ENCODE results near the gene OTOP2. TPM values are rescaled to one million over a fixed set of nuclear protein-coding genes. Genes with fewer than 3 reads are reported as not detected.

OTOP2 gene
- total and polyA plus RNA-seq, 9 donors, result not detected

DNA sequence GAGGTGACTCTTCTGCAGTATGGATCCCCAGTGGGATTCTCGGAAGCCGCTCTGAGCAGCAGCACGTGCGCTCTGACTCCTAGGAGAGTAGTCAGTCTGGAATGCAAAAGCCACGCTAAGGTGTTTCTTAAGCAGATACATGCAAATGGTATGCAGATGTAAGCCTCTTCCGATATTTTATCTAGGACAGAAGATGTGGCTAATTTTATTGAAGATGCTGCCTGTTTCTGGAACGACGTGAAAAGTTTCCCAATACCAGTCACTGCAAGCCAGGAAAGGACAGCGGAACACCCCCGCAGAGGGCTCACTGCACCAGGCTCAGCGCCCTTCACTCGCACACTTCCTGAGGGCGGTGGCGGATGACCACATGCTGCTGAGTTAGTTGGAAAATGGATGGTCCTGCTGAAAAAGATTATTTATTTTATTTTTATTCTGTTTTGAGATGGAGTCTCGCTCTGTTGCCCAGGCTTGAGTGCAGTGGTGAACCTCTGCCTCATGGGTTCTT, 40.8 kb upstream of the OTOP2 start:
- H3K36me3 ChIP-seq (ENCODE audit: control insufficient read depth, insufficient read depth, low read length), result no peaks in the 10 kb centered on the region

GRCh38 chr17:74888469-74888868, 35.6 kb upstream of the OTOP2 start:
- 47% methylated on average over 3 of the region's 13 CpGs for WGBS (ENCODE audit: insufficient coverage)
- Histone ChIP-seq H3K27me3 (ENCODE audit: control insufficient read depth, insufficient read depth, low read length) (peaks cover 43% of the 10 kb centered on the region), H3K4me3 (ENCODE audit: low read length) (no peak overlapping the region)

More for the DNA sequence above, 40.8 kb upstream of the OTOP2 start:
- H3K9me3 ChIP-seq (replicated peaks; ENCODE audit: control insufficient read depth, low read depth, low read length), result no peaks in the 10 kb centered on the region
- H3K4me3 ChIP-seq (ENCODE audit: low read length), result no peak overlapping the region
- DNase-seq, result peak; percentile 42
- H3K4me1 ChIP-seq (ENCODE audit: control insufficient read depth, insufficient read depth, low read length), result no peaks in the 10 kb centered on the region
- peaks cover 21% of the 10 kb centered on the region for H3K27me3 ChIP-seq (ENCODE audit: control insufficient read depth, insufficient read depth, low read length)
- H3K27ac ChIP-seq (ENCODE audit: low read length), result no peak overlapping the region
- 57% methylated on average over 9 of the region's 15 CpGs for WGBS (ENCODE audit: insufficient coverage)

GRCh38 chr17:74890554-74890953, 33.5 kb upstream of the OTOP2 start:
- no peaks in the 10 kb centered on the region for H3K36me3 ChIP-seq (ENCODE audit: control insufficient read depth, insufficient read depth, low read length)
- no peak overlapping the region for H3K4me3 ChIP-seq (ENCODE audit: low read length)
- no peaks in the 10 kb centered on the region for H3K4me1 ChIP-seq (ENCODE audit: control insufficient read depth, insufficient read depth, low read length)
- WGBS (ENCODE audit: insufficient coverage), result 80% methylated on average over 6 of the region's 7 CpGs
- H3K27ac ChIP-seq (ENCODE audit: low read length), result no peak overlapping the region
- H3K27me3 ChIP-seq (ENCODE audit: control insufficient read depth, insufficient read depth, low read length), result peaks cover 64% of the 10 kb centered on the region
- no peaks in the 10 kb centered on the region for H3K9me3 ChIP-seq (replicated peaks; ENCODE audit: control insufficient read depth, low read depth, low read length)
- DNase-seq, result no peak

More at GRCh38 chr17:74888469-74888868, 35.6 kb upstream of the OTOP2 start:
- H3K9me3 ChIP-seq (replicated peaks; ENCODE audit: control insufficient read depth, low read depth, low read length), result no peaks in the 10 kb centered on the region
- no peak overlapping the region for H3K27ac ChIP-seq (ENCODE audit: low read length)
- H3K36me3 ChIP-seq (ENCODE audit: control insufficient read depth, insufficient read depth, low read length), result no peaks in the 10 kb centered on the region
- H3K4me1 ChIP-seq (ENCODE audit: control insufficient read depth, insufficient read depth, low read length), result no peaks in the 10 kb centered on the region
- DNase-seq, result no peak

- H3K27ac ChIP-seq (ENCODE audit: low read length), result no peak overlapping the region
- H3K36me3 ChIP-seq (ENCODE audit: control insufficient read depth, insufficient read depth, low read length), result no peaks in the 10 kb centered on the region
- H3K27me3 ChIP-seq (ENCODE audit: control insufficient read depth, insufficient read depth, low read length), result peaks cover 75% of the 10 kb centered on the region
- H3K9me3 ChIP-seq (replicated peaks; ENCODE audit: control insufficient read depth, low read depth, low read length), result no peaks in the 10 kb centered on the region
- WGBS (ENCODE audit: insufficient coverage), result 59% methylated on average over 15 of the region's 20 CpGs
- DNase-seq, result no peak
- no peak overlapping the region for H3K4me3 ChIP-seq (ENCODE audit: low read length)
- H3K4me1 ChIP-seq (ENCODE audit: control insufficient read depth, insufficient read depth, low read length), result no peaks in the 10 kb centered on the region
Measured at GRCh38 chr17:74892013-74892841, 31.8 kb upstream of the OTOP2 start.

GRCh38 chr17:74892974-74893911, 30.8 kb upstream of the OTOP2 start, which contains the start of gene FADS6:
Gene FADS6 (minus strand): TSS chr17:74893633. CDS start chr17:74893595, 38 bp downstream.
- H3K9me3 ChIP-seq (replicated peaks; ENCODE audit: control insufficient read depth, low read depth, low read length), result no peaks in the 10 kb centered on the region
- DNase-seq, result no peak
- 2% methylated on average over 84 of the region's 86 CpGs for WGBS (ENCODE audit: insufficient coverage)
- no peaks in the 10 kb centered on the region for H3K36me3 ChIP-seq (ENCODE audit: control insufficient read depth, insufficient read depth, low read length)
- H3K27ac ChIP-seq (ENCODE audit: low read length), result no peak within 1 kb of the TSS
- no peak within 1 kb of the TSS for H3K4me3 ChIP-seq (ENCODE audit: low read length)
- H3K27me3 ChIP-seq (ENCODE audit: control insufficient read depth, insufficient read depth, low read length), result peaks cover 78% of the 10 kb centered on the region
- no peaks in the 10 kb centered on the region for H3K4me1 ChIP-seq (ENCODE audit: control insufficient read depth, insufficient read depth, low read length)

GRCh38 chr17:74893936-74894671, 30.0 kb upstream of the OTOP2 start:
- no peak overlapping the region for H3K27ac ChIP-seq (ENCODE audit: low read length)
- DNase-seq, result no peak
- WGBS (ENCODE audit: insufficient coverage), result 21% methylated on average over 19 of the region's 22 CpGs
- no peak overlapping the region for H3K4me3 ChIP-seq (ENCODE audit: low read length)
- H3K36me3 ChIP-seq (ENCODE audit: control insufficient read depth, insufficient read depth, low read length), result no peaks in the 10 kb centered on the region
- H3K4me1 ChIP-seq (ENCODE audit: control insufficient read depth, insufficient read depth, low read length), result no peaks in the 10 kb centered on the region
- H3K9me3 ChIP-seq (replicated peaks; ENCODE audit: control insufficient read depth, low read depth, low read length), result no peaks in the 10 kb centered on the region
- H3K27me3 ChIP-seq (ENCODE audit: control insufficient read depth, insufficient read depth, low read length), result peaks cover 74% of the 10 kb centered on the region

DNA sequence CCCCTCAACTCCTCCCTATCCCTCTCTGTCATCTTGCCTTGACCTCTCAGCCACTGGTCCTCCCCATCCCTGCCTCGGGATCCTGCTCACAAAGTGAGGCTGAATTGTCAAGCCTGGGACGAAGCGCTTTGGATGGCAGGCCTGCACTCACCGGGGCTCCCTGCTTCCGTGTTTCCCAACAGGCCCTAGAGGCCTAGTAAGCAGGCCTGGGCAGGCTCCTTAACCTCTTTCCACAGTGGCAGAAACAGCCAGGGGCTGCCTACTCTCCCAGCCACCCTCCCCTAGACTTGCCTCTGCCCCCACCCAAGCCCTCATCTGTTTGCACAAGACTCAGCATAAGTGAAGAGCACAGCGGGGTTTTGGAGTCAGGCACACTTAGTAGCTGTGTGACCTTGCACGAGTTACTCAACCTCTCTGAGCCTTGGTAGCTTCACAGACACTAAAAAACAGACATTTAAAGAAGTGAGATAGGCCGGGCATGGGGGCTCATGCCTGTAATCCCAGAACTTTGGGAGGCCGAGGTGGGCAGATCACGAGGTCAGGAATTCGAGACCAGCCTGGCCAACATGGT, 25.6 kb upstream of the OTOP2 start:
- WGBS (ENCODE audit: insufficient coverage), result 81% methylated on average over 6 of the region's 11 CpGs
- Histone ChIP-seq H3K4me1 (ENCODE audit: control insufficient read depth, insufficient read depth, low read length) (no peaks in the 10 kb centered on the region), H3K27me3 (ENCODE audit: control insufficient read depth, insufficient read depth, low read length) (peaks cover 63% of the 10 kb centered on the region), H3K27ac (ENCODE audit: low read length) (no peak overlapping the region), H3K4me3 (ENCODE audit: low read length) (no peak overlapping the region), H3K36me3 (ENCODE audit: control insufficient read depth, insufficient read depth, low read length) (no peaks in the 10 kb centered on the region), H3K9me3 (replicated peaks; ENCODE audit: control insufficient read depth, low read depth, low read length) (no peaks in the 10 kb centered on the region)
- no peak for DNase-seq

- WGBS (ENCODE audit: insufficient coverage), result 84% methylated on average over 5 of the region's 8 CpGs
- Histone ChIP-seq H3K27me3 (ENCODE audit: control insufficient read depth, insufficient read depth, low read length) (peaks cover 57% of the 10 kb centered on the region), H3K36me3 (ENCODE audit: control insufficient read depth, insufficient read depth, low read length) (no peaks in the 10 kb centered on the region), H3K4me3 (ENCODE audit: low read length) (no peak overlapping the region), H3K27ac (ENCODE audit: low read length) (no peak overlapping the region), H3K9me3 (replicated peaks; ENCODE audit: control insufficient read depth, low read depth, low read length) (no peaks in the 10 kb centered on the region), H3K4me1 (ENCODE audit: control insufficient read depth, insufficient read depth, low read length) (no peaks in the 10 kb centered on the region)
- no peak for DNase-seq
Measured at GRCh38 chr17:74900208-74900607, 23.9 kb upstream of the OTOP2 start.

DNA sequence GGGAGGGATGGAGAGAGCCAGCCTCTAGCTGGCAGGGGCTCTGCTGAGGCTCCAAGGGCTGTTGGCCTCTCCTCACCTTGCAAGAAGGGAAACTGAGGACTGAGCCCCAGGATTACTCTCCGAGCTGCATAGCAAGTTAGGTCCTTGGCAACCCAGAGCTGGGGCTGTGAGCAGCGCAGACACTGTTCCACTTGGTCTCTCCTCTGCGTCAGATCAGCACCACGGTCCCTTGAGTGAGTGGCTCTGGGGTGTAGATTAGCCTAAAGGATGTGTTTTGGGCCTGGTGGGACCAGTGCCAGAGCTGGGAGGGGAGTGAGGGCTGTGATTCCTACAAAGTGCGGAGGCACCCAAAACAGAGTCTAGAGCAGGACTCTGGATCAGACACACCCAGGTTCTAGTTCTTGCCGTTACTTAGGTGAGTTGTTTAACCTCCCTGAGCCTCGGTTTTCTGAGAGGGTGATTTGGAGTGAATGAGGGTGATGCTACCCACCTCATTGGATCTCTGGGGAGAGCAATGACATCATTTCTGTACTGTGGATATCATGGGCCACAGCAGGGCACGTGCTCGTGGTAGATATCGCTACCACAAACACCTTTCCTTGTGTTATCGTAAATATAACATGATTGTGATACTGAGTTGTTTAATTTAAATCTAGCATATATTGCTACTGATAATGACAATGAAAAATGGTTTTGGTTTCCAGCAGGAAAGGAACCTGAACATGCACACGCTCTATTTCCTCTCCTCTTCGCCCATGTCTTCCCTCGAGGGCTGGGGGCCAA, 22.5 kb upstream of the OTOP2 start:
- H3K36me3 ChIP-seq (ENCODE audit: control insufficient read depth, insufficient read depth, low read length), result no peaks in the 10 kb centered on the region
- WGBS (ENCODE audit: insufficient coverage), result 67% methylated on average over 8 of the region's 14 CpGs
- H3K4me3 ChIP-seq (ENCODE audit: low read length), result no peak overlapping the region
- H3K9me3 ChIP-seq (replicated peaks; ENCODE audit: control insufficient read depth, low read depth, low read length), result no peaks in the 10 kb centered on the region
- H3K27ac ChIP-seq (ENCODE audit: low read length), result no peak overlapping the region
- H3K4me1 ChIP-seq (ENCODE audit: control insufficient read depth, insufficient read depth, low read length), result no peaks in the 10 kb centered on the region
- H3K27me3 ChIP-seq (ENCODE audit: control insufficient read depth, insufficient read depth, low read length), result peaks cover 44% of the 10 kb centered on the region
- DNase-seq, result no peak
